Hematopoietic multipotent progenitor cell (in vitro differentiated cells): ENCODE results near the gene PTPRG. TPM values are rescaled to one million over a fixed set of nuclear protein-coding genes. Genes with fewer than 3 reads are reported as not detected.
"Not testable (repeated sequence)": the region's sequence is repeated elsewhere in the genome, so short reads cannot be mapped to it uniquely, and the experiment has no call there.

Experiments used
- DNase-seq, 3 donors: peaks; one replicate each; pipeline ENCODE4 v3.0.0-alpha.2; 2011 to 2015; ENCODE audit warnings: low read depth in 2 of 3, low spot score in 2 of 3
- total RNA-seq: library from RNA; depleted of rRNA; stranded (reverse); fragments of >200 nt; gene quantifications from one replicate; pipeline ENCODE4 v1.2.3, GENCODE V29; 2012

PTPRG gene
- total RNA-seq, 1 donor: under 0.01 TPM

DNA sequence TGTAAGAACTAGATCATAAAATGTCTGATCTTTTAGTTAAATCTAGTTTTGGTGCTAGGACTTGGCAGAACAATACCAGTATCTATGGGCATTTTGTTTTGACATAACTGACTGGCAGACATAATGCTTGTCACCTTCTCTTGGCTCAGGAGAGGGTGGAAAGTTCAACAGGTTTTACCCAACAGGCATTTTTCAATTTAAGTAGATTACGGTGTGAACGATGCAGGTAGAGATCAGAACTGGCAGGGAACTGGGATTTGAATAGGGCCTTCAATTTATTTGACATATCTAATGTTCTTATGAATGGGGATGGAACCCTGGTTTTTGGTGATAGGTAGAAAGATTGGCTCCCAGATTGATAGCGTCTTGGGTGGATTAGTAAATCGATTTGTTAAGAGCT is 460.9 kb downstream of the PTPRG start:
- DNase-seq: no peak

DNA sequence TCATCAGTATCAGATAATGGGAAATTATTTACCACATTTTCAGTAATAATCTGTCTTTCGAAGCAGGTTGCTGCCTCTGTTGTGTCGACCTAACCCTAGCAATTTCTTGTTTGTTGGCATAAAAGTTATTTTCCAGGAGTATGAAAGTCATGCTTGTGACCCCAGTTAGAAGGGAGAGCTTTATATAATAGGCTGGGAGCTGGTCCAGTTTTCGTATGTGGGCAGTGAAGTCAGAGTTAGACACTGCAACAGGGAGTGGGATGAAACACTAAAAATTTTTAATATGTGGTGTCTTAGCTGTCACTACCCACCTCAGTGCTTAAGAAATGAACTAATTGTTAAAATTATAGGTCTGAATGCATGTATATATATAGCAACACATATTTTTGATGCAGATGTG is 463.5 kb downstream of the PTPRG start:
- no peak for DNase-seq

DNA sequence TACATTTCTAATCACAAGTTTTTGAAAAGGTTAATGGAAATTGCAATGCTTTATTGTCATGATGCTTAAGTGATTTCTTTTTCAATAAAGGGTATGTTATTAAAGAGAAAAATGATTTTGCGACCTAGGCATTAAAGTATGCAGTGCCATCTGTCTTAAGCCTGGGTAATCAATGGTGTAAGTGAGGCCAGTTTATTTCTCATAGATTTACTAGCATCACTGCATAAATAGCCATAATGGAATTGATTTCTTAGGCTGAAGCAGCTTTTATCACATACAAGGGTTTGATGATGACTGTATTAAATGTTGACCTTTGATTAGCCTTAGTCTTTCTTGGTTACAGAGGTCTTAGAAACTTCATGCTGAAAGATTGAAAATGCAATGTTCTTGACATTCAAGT is 464.5 kb downstream of the PTPRG start:
- no peak for DNase-seq

DNA sequence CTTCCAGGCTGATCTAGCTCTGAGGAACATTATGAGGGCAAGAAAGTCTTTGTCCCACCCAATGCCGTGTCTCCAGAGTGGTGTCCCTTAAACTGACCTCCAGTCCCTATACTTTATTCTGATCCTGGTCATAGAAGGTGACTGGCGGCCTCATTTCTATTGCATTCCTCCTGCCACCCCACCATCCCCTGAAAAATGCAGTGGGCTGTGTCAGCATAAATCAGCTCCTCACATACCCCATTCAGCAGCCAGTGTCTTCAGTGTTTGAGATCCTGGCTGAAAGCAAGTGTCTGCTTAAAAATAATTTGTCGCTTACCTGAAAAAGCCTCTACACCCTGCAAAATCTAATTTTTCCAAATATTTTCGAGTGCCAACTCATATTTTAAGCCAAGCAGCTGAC is 465.9 kb downstream of the PTPRG start:
- DNase-seq: no peak

DNA sequence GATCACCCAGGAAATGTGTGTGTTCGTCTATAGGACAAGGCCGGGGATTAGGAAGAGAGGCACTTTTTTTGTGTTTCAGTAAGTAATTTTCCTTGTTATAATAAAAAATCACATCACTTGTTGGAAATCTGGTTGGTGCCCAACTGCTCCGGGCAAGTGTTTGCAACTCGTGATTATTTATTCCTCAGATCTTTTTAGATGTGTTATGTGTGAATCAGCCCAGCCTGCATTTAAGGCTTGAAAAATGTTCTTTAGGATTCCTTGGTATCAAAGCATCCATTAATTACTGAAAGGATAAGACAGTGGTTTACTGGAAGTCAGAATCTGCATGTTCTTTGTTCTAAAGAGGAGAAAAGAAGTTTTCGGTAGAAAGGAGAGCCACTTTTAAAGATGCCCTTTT is 466.4 kb downstream of the PTPRG start:
- no peak for DNase-seq

DNA sequence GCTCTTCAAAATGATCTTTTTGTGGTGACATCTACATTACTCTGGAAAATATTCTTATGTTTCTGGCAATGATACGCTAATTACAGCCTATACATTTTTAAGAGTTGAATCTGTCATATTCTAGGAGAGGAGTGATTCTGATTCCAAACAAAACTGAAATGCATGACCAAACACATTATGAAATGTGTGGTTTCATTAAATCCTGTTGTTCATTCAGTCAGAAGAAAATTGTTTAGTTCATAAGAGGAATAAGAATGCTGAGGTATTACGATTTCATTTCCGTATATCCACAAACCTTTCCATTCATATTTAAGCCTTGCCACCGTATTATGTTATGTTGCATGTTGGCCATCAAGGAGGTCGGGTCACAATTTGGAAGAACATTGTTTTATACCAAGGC is 466.9 kb downstream of the PTPRG start:
- no peak for DNase-seq

DNA sequence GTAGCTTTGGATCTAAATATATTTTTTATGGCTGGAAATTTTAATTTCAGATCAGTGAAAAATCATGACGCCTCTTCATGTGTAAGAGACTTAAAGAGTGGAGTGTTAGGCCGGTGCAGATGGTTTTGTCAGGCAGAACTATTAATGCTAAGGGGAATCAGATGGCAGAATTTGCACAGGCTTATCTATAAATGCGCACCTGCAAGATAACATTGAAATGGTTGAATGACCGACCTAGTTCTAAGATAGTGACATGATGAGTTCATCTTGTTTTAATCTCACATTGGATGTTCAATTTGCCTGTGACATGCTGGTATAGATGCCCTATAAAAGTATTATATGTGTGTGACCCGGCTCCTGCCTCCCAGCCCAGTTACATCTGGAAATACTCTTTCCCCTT is 471.4 kb downstream of the PTPRG start:
- DNase-seq: no peak

DNA sequence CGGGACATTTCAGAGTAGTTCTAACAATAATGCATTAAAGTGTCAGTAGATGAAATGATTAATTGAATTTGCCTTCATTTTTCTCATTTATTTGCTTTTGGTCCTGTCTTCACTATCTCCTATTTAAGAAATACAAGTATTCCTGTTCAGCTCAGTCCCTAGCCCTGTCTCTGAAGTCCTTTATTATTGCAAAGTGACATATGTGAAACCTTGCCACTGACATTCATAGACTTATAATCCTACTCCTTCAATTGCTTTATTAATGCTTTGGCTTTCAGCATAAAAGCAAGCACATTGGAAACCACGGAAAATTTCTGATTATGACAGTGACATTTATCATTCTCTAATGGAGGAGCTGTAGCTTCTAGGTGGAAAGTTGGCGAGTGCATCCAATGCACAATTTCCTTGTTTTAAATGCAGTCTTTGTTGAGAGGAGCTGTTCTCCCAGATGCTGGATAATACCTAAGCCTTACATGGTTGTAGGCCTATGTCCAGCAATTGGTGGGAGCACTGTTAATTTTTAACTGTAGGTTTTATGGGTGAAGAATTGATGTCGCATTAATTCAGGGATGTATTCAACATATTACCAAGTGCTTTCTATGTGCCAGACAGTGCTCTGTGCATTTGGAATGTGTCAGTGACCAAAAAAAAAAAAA is 474.2 kb downstream of the PTPRG start:
- no peak for DNase-seq

DNA sequence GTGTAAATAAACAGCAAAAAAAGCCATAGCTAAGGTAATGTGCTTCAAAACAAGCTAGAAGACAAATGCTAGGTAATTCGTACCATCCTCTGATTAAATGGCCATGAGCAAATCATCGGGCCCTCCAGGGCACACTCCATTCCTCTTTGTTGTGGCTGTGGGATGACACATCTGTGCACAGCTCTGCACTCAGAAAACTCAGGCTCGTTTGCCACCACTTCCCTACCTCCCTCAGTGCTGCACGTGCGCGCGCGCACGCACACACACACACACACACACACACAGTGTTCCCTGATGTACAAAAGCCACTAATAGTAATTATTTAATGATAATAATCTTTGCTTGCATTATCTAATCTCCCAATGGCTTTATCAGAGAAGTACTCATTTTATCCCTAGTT is 475.4 kb downstream of the PTPRG start:
- DNase-seq: no peak

DNA sequence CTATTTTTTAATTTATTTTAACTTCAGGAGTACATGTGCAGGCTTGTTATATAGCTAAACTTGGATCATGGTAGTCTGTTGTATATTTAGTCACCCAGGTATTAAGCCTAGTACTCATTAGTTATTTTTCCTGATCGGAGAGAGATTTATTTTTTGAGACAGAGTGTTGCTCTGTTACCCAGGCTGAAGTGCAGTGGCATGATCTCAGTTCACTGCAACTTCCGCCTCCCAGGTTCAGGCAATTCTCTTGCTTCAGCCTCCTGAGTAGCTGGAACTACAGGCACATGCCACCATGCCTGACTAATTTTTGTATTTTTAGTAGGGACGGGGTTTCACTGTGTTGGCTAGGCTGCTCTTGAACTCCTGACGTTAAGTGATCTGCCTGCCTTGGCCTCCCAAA is 477.4 kb downstream of the PTPRG start:
- not testable (repeated sequence) for DNase-seq

DNA sequence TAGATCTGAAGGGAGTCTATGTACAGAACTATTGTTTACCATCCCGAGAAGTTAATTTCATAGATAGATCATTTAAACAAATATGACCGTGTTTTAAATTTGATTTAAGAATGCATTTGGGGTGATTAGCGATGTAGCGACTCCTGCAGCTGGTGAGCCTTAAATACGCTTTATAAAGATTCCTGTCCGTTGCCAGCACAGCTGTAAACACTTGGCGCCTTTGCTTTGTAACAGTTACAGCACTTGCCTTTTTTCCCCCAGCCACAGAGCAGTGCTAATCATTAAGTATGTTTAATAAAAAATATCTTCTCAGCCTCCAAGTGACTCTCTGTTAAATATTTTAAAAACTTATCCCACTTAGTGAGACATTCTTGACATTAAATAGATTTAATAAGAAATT is 478.2 kb downstream of the PTPRG start:
- DNase-seq: no peak

DNA sequence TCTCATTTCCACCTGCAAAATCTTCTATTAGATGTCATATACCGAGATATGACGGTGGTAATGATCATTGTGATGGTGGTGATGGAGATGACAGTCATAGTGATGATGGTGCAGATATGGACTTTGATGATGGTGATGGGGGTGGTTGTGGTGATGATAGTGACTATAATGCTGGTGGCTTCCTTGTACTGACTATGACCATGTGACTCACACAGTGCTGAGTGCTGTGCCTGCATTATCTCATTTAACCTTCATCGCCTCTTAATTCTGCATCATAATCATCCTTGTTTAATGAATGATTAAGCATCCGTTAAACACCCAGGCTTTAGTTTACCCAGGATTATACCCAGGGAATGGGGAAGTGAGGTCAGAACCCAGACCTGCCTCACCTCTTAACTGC is 480.3 kb downstream of the PTPRG start:
- DNase-seq: no peak

DNA sequence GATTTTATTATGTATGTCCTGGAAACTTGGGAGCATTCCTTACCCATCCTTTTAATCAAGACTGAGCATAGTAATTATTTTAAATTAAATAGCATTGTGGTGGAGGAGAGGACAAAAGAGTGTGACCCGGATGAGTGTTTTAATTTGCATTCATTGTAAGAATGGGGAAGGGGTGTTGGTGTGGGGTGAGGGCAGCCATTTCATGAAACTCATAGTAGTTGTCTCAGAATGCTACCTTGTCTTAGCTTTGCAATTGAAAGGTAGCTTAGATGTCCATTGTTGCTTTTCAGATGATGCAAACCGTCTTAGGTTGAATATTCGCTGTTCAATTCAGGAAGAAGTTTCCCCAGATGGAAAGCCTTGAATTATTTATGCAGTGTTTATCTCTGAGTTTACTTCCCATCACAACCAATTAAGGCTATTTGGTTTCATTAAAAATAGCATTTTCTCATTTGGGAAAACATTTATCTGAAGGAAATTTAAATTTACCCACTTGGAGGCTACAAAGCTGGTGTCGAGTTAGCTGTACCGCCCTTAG is 483.6 kb downstream of the PTPRG start:
- no peak for DNase-seq

DNA sequence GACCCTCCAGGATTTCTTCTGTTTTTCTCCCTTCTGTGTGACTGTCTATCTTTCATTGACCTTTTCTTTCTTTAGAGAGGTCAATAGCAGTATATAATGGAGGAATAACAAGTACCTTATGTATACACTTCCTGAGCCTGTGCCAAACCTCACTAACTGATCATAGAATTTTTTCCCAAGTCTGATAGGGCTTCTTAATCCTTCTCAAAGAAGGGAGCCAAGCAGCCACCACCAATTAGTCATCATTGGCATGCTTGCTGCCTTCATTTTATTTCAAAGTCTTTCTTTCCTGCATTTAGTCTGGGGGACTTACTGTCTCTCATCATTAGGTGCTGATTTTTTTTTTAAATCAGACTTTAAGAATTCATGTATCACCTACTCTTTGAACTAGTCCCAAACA is 485.0 kb downstream of the PTPRG start:
- no peak for DNase-seq

DNA sequence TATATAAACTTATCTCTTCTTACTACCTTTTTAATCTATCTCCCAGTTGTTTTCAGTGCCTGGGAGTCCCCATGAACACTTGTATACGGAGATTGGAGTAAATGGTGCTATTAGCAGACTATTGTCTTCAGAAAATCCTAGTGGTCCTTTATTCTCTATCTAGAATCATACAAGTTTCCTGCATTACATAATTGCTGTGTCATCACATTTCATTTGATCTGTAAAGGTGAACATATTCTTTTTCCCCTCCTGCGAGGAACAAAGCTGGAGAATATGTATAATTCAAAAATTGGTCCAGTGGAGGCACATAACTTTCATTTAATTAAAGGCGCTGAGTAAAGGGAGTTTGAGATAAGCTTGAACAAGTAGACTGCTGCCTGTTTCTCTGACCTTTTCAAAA is 487.2 kb downstream of the PTPRG start:
- DNase-seq: no peak

DNA sequence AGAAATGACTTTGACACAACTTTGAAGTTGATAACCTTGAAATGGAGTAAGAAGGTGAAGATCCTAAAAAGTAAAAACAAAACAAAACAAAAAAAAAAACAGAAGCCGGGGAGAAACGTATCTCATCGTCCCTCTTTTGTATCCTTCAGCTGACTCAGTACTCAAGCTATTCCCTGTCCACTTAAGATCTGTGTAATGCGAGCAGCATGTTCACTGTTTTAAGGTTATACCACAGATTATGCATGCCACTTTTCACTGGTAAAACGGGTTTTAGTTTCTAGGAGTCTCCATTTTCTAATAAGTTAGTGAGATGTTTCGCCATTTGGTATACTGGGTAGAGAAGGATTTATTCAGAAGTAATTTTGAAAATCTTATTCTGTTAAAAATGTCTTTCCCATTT is 487.7 kb downstream of the PTPRG start:
- DNase-seq: no peak

DNA sequence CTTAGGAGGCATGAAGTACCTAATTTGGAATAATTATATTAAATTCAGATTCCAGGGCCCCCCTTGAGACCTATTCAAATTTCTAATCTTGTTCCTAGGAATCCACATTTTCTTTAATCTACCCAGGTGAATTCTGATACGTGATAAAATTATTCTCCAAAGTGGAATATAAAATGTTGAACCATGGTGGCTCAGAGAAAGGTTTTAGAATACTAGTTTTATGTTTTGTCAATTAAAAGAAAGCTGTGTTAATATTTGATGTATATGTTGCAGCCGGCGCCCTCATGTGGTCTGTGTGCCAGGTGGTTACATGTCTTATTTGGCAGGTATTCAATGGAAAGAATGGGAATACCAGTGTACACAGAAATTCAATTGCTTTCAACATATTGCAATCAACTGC is 490.1 kb downstream of the PTPRG start:
- peak in 1 of 3 donors; percentile 1 for DNase-seq

DNA sequence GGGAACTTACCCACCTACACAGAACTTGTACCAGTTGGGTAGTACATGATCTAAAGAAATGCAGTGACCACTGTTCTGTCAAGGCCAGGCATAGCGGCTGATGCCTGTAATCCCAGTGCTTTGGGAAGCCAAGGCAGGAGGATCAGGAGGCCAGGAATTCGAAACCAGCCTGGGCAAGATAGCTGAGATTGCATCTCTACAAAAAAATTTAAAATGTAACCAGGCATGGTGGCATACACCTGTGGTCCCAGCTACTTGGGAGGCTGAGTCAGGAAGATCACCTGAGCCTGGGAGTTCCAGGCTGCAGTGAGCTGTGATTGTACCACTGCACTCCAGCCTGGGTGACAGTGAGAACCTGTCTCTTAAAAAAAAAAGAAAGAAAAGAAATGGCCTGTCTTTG is 491.0 kb downstream of the PTPRG start:
- DNase-seq: no peak

DNA sequence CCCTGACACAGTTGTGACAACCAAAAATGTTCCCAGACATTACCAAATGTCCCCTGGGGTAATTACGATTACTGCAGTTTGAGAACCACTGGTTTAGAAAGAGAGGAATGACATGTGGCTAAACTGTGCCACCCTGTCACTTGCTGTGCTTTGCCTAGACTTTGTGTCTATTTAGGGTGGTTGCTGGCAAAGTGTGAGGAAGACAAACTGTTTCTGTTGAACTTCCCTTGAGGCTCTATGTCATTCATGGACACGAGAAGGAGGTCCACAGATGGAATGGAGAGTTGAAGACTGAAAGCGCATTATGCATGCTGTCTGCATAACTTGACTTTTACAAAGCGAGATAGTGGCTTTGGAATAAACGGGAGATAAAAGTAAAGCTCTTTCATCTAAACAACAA is 495.3 kb downstream of the PTPRG start:
- DNase-seq: no peak

DNA sequence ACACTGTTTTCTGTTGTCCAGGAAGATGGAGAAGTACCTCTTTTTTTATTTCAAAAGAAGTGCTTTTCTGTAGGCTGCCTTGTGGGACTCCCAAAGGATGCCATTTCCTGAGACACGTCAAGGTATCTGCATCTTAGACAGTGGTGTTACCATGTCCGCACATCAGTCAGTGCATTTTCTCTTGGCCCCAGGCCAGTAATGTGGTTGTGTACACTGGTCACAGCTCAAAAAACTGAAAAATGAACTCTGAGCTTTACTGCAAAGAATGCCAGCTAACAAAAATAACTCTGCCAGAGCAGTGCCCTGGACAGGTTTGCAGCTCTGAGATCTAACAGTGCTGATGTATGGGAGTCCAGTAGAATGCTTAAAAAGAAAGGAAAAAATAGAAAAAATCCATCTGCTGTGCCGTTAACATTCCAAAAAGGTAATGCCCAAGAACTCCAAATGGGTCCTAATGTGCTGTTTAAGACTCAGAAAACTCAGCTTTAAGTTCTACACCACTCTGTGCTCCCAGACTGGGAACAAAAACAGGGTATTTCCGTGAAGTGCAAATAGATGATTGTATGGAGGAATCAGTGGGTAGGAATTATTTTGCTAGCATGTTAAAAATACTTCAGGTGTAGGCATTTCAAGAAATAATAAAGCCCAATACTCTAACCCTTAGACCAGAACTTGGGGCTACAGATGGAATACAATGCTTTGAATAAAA is 496.1 kb downstream of the PTPRG start:
- DNase-seq: no peak

DNA sequence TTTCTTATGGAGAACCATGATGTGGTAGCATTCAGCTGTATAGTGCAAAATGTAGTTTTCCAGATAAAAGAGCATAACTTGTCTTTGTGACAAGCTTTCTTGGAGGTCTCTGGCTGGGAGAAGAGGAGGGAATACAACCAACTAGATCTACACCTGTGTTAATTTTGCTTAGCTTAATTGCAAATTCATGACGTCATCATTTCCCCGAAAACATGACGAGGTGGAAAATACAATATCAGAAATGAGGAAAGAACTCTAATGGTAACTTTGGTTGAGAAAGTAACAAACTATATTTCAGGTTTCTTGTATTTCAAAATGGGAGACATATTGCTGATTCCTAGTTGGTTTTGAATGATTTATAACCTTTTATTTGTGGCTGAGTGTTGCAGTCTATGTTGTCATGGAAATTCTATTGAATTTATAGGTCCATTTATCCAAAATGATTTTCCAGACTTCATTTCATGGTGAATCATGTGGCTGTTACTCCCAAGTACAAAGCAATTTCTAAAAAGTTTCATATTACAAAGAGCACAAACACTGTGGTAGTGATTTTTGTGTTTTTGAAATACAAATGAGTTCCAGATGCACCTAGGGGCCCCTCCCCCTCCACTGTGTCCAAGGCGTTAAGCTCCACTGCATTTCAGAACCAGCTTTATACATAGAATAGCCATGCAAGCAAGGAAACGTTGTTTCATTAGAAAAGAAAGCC is 504.8 kb downstream of the PTPRG start:
- no peak for DNase-seq

DNA sequence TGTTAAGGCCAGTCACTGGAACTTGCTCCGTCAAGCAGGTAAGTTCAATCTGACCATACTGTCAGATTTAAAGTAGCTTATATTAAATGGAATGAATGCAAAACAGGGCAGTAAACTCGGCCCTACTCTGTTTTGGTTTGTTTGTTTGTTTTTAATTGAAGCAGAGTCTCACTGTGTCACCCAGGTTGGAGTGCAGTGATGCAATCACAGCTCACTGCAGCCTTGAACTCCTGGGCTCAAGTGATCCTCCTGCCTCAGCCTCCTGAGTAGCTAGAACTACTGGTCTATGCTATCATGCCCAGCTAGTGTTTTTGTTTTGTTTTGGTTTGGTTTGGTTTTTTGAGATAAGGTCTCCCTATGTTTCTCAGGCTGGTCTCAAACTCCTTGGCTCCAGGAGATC is 507.0 kb downstream of the PTPRG start:
- DNase-seq: no peak
